ENCODE results near the gene ADGRE1.
A peak's percentile ranks its signal among the peaks of the same experiment; 100 is the strongest.

Gene ADGRE1

GRCh38 chr19:6877766-6878165 lies 9.6 kb upstream of the ADGRE1 start:
- DNase-seq (ENCODE audit: low read depth): no peak

- no peak for DNase-seq (ENCODE audit: low read depth)
Measured at GRCh38 chr19:6886277-6886897, 992 bp upstream of the ADGRE1 start.

GRCh38 chr19:6888967-6889366 lies 1.6 kb downstream of the ADGRE1 start:
- no peak for DNase-seq (ENCODE audit: low read depth)

GRCh38 chr19:6890401-6890913 lies 3.1 kb downstream of the ADGRE1 start:
- DNase-seq (ENCODE audit: low read depth): no peak

- DNase-seq (ENCODE audit: low read depth): no peak
Measured at GRCh38 chr19:6890938-6891337, 3.6 kb downstream of the ADGRE1 start.

GRCh38 chr19:6891761-6892385 lies 4.5 kb downstream of the ADGRE1 start:
- DNase-seq (ENCODE audit: low read depth): no peak

GRCh38 chr19:6894313-6894712 lies 6.9 kb downstream of the ADGRE1 start:
- DNase-seq (ENCODE audit: low read depth): no peak

GRCh38 chr19:6903446-6903845 lies 16.1 kb downstream of the ADGRE1 start:
- DNase-seq (ENCODE audit: low read depth): no peak

- no peak for DNase-seq (ENCODE audit: low read depth)
Measured at GRCh38 chr19:6906559-6907060, 19.2 kb downstream of the ADGRE1 start.

GRCh38 chr19:6911523-6911922 lies 24.1 kb downstream of the ADGRE1 start:
- no peak for DNase-seq (ENCODE audit: low read depth)

- no peak for DNase-seq (ENCODE audit: low read depth)
Measured at GRCh38 chr19:6914321-6914720, 26.9 kb downstream of the ADGRE1 start.

GRCh38 chr19:6916952-6917351 lies 29.6 kb downstream of the ADGRE1 start:
- no peak for DNase-seq (ENCODE audit: low read depth)

GRCh38 chr19:6925386-6925785 lies 38.0 kb downstream of the ADGRE1 start:
- DNase-seq (ENCODE audit: low read depth): no peak

GRCh38 chr19:6925801-6926751 lies 38.7 kb downstream of the ADGRE1 start:
- DNase-seq (ENCODE audit: low read depth): no peak

- DNase-seq (ENCODE audit: low read depth): no peak
Measured at GRCh38 chr19:6930190-6930589, 42.8 kb downstream of the ADGRE1 start.

- DNase-seq (ENCODE audit: low read depth): no peak
Measured at GRCh38 chr19:6935069-6935468, 47.7 kb downstream of the ADGRE1 start.

GRCh38 chr19:6935618-6936017 lies 48.2 kb downstream of the ADGRE1 start:
- no peak for DNase-seq (ENCODE audit: low read depth)

GRCh38 chr19:6945733-6946132 lies 58.4 kb downstream of the ADGRE1 start:
- DNase-seq (ENCODE audit: low read depth): no peak

GRCh38 chr19:6947745-6948144 lies 60.4 kb downstream of the ADGRE1 start:
- peak; percentile 85 for DNase-seq (ENCODE audit: low read depth)

- no peak for DNase-seq (ENCODE audit: low read depth)
Measured at GRCh38 chr19:6948884-6949283, 61.5 kb downstream of the ADGRE1 start.

GRCh38 chr19:6952956-6953355 lies 65.6 kb downstream of the ADGRE1 start:
- no peak for DNase-seq (ENCODE audit: low read depth)

- DNase-seq (ENCODE audit: low read depth): no peak
Measured at GRCh38 chr19:6955082-6955481, 67.7 kb downstream of the ADGRE1 start.

GRCh38 chr19:6956573-6956972 lies 69.2 kb downstream of the ADGRE1 start:
- no peak for DNase-seq (ENCODE audit: low read depth)

All from HS-5 (cell line).